WI38 (cell line): Measurements from ENCODE around the gene GATA6.

Source experiments
- H3K4me3 ChIP-seq: 2 replicates; pipeline ENCODE4 v1.5.1; 2011; ENCODE audit warnings: low read depth, mild to moderate bottlenecking, control low read depth, low read length
- CTCF ChIP-seq: IDR thresholded peaks from 2 replicates; pipeline ENCODE4 v1.5.1; 2012; ENCODE audit warnings: low read depth, mild to moderate bottlenecking, control low read depth, low read length

The GATA6 gene

GRCh38 chr18:22243513-22243912 is 74.1 kb downstream of the GATA6 start:
- no peak for TF ChIP-seq CTCF
- no peak overlapping the region for H3K4me3 ChIP-seq

GRCh38 chr18:22250026-22250425 is 80.6 kb downstream of the GATA6 start:
- no peak for TF ChIP-seq CTCF
- no peak overlapping the region for H3K4me3 ChIP-seq

GRCh38 chr18:22250591-22250996 is 81.2 kb downstream of the GATA6 start:
- H3K4me3 ChIP-seq, result no peak overlapping the region
- no peak for TF ChIP-seq CTCF
